ENCODE results near the gene GLOD5. TPM values are rescaled to one million over a fixed set of nuclear protein-coding genes. Genes with fewer than 3 reads are reported as not detected.
"Not testable (repeated sequence)": the region's sequence is repeated elsewhere in the genome, so short reads cannot be mapped to it uniquely, and the experiment has no call there.

GLOD5 gene
- total and polyA plus RNA-seq, 4 donors = 5.3 TPM; not detected in 3

DNA sequence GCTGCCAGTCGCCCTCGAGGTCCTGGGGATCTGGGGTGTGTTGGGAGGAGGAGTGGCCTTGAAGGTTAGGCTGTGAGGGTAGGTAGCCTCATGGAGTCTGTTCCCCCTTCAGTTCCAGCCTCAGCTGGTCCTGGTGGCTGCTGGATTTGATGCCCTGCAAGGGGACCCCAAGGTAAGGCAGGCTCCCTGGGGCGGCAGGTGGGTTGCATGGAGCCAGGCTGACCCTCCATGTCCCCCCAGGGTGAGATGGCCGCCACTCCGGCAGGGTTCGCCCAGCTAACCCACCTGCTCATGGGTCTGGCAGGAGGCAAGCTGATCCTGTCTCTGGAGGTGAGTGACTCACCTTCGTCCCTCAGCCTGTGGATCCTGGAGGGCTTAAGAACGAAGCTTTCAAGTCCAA, 53.2 kb downstream of the GLOD5 start:
- intact Hi-C loops (cut with DNase I) = no loop called here
- H3K4me3 ChIP-seq (ENCODE audit: low read length in 2 of 2) = no peak overlapping the region
- H3K36me3 ChIP-seq (ENCODE audit: control insufficient read depth in 1 of 2, insufficient read depth in 2 of 2, low read length in 1 of 2) = peaks cover 0 to 2% of the 10 kb centered on the region in 2 donors
- H3K4me1 ChIP-seq (ENCODE audit: control insufficient read depth in 1 of 2, insufficient read depth in 2 of 2, low read length in 2 of 2) = no peaks in the 10 kb centered on the region
- no peaks in the 10 kb centered on the region for H3K27me3 ChIP-seq (ENCODE audit: control insufficient read depth in 1 of 2, insufficient read depth in 2 of 2, low read length in 1 of 2)
- no peak for ATAC-seq (ENCODE audit: low FRiP score)
- 80 to 94% methylated on average over 8 of the region's 8 CpGs for WGBS, 2 donors
- no peak overlapping the region for H3K27ac ChIP-seq (ENCODE audit: low read depth in 1 of 2, low read length in 2 of 2)
- H3K9me3 ChIP-seq (ENCODE audit: control insufficient read depth, low read length) = no peaks in the 10 kb centered on the region
- DNase-seq = peak in 1 of 2 donors; percentile 51

DNA sequence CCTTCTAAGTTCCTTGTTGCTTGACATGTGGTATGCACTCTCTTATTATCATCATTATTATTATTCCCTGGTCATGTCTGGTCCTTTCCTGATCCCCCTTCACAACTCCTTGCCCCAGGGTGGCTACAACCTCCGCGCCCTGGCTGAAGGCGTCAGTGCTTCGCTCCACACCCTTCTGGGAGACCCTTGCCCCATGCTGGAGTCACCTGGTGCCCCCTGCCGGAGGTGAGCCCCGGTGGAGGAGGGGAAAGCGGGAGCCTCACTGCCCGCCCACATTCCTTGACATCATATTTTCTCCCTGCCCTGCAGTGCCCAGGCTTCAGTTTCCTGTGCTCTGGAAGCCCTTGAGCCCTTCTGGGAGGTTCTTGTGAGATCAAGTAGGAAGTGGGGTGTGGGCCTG, 53.7 kb downstream of the GLOD5 start:
- no peaks in the 10 kb centered on the region for H3K4me1 ChIP-seq (ENCODE audit: control insufficient read depth in 1 of 2, insufficient read depth in 2 of 2, low read length in 2 of 2)
- no peak overlapping the region for H3K27ac ChIP-seq (ENCODE audit: low read depth in 1 of 2, low read length in 2 of 2)
- no peak overlapping the region for H3K4me3 ChIP-seq (ENCODE audit: low read length in 2 of 2)
- H3K9me3 ChIP-seq (ENCODE audit: control insufficient read depth, low read length) = no peaks in the 10 kb centered on the region
- ATAC-seq (ENCODE audit: low FRiP score) (no peak), DNase-seq (peak in 1 of 2 donors; percentile 47)
- WGBS, 2 donors = 81 to 90% methylated on average over 8 of the region's 8 CpGs
- intact Hi-C loops (cut with DNase I) = no loop called here
- no peaks in the 10 kb centered on the region for H3K27me3 ChIP-seq (ENCODE audit: control insufficient read depth in 1 of 2, insufficient read depth in 2 of 2, low read length in 1 of 2)
- peaks cover 0 to 2% of the 10 kb centered on the region in 2 donors for H3K36me3 ChIP-seq (ENCODE audit: control insufficient read depth in 1 of 2, insufficient read depth in 2 of 2, low read length in 1 of 2)

DNA sequence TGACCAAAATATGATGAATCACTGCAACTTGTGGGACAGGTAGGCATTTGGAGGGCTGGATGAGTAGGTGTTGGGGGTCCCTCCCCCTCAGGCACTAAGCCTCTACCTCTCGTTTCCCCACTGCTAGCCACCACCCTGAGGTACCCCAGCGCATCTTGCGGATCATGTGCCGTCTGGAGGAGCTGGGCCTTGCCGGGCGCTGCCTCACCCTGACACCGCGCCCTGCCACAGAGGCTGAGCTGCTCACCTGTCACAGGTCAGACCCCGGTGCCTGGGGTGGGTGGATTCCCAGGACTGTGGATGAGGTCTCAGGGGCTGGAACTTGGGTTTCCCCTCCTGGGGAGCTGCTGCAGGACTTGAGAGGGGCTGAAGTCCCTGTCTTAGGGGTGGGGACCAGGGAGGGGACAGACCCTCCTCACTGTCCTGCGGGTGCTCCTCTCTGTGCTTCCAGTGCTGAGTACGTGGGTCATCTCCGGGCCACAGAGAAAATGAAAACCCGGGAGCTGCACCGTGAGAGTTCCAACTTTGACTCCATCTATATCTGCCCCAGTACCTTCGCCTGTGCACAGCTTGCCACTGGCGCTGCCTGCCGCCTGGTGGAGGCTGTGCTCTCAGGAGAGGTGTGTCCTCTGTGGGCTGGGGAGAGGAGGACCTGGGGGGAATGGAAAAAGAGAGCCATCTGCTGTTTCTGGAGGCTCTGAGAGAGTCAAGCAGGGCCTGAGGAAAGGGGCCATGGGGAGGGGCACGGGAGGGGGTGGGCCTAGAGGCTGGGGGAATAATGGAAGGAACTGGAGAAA, 54.7 kb downstream of the GLOD5 start:
- intact Hi-C loops (cut with DNase I) = no loop called here
- peaks cover 0 to 2% of the 10 kb centered on the region in 2 donors for H3K36me3 ChIP-seq (ENCODE audit: control insufficient read depth in 1 of 2, insufficient read depth in 2 of 2, low read length in 1 of 2)
- no peak for ATAC-seq (ENCODE audit: low FRiP score)

DNA sequence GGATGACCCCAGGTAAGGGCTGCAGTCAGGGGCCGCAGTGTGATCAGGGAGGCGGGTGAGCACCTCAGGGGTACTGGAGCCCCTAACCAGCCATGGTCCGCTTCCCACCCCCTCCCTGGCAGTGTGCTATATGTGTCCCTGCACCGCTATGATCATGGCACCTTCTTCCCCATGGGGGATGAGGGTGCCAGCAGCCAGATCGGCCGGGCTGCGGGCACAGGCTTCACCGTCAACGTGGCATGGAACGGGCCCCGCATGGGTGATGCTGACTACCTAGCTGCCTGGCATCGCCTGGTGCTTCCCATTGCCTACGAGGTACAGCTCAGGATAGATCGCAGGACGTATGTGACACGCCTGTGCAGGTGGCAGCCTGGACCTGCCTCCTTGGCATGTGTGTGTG, 56.6 kb downstream of the GLOD5 start:
- 95 to 96% methylated on average over 16 of the region's 16 CpGs for WGBS, 2 donors
- Histone ChIP-seq H3K9me3 (ENCODE audit: control insufficient read depth, low read length) (no peaks in the 10 kb centered on the region), H3K27ac (ENCODE audit: low read depth in 1 of 2, low read length in 2 of 2) (no peak overlapping the region), H3K27me3 (ENCODE audit: control insufficient read depth in 1 of 2, insufficient read depth in 2 of 2, low read length in 1 of 2) (no peaks in the 10 kb centered on the region), H3K36me3 (ENCODE audit: control insufficient read depth in 1 of 2, insufficient read depth in 2 of 2, low read length in 1 of 2) (peaks cover 0 to 2% of the 10 kb centered on the region in 2 donors), H3K4me3 (ENCODE audit: low read length in 2 of 2) (no peak overlapping the region), H3K4me1 (ENCODE audit: control insufficient read depth in 1 of 2, insufficient read depth in 2 of 2, low read length in 2 of 2) (no peaks in the 10 kb centered on the region)
- peak in 1 of 2 donors; percentile 48 for DNase-seq
- ATAC-seq (ENCODE audit: low FRiP score) = no peak
- intact Hi-C loops (cut with DNase I) = no loop called here

More for the DNA sequence above, 54.7 kb downstream of the GLOD5 start:
- DNase-seq = peak in 1 of 2 donors; percentile 50
- WGBS, 2 donors = 89 to 95% methylated on average over 18 of the region's 18 CpGs
- Histone ChIP-seq H3K27me3 (ENCODE audit: control insufficient read depth in 1 of 2, insufficient read depth in 2 of 2, low read length in 1 of 2) (no peaks in the 10 kb centered on the region), H3K4me3 (ENCODE audit: low read length in 2 of 2) (no peak overlapping the region), H3K4me1 (ENCODE audit: control insufficient read depth in 1 of 2, insufficient read depth in 2 of 2, low read length in 2 of 2) (no peaks in the 10 kb centered on the region), H3K27ac (ENCODE audit: low read depth in 1 of 2, low read length in 2 of 2) (no peak overlapping the region), H3K9me3 (ENCODE audit: control insufficient read depth, low read length) (no peaks in the 10 kb centered on the region)

DNA sequence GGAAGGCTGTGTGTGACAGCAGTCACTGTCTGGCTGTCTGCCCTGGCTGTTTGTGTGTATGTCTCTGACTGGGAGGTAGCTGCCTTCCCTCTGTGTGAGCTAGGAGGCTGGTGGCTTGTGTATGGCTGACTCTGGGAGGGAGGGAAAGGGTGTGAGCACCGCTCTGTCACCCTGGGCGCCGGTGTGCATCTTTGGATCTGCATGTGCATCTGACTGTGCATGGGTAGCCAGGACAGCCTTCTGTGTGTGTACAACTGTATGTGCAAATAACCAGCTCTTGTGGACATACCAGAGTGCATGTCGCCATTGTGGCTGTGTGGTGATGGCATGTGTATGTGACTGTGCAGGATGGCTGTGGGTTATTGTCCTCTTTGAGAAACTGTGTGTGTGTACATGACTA, 57.3 kb downstream of the GLOD5 start:
- WGBS, 2 donors = 84 to 97% methylated on average over 4 of the region's 4 CpGs

DNA sequence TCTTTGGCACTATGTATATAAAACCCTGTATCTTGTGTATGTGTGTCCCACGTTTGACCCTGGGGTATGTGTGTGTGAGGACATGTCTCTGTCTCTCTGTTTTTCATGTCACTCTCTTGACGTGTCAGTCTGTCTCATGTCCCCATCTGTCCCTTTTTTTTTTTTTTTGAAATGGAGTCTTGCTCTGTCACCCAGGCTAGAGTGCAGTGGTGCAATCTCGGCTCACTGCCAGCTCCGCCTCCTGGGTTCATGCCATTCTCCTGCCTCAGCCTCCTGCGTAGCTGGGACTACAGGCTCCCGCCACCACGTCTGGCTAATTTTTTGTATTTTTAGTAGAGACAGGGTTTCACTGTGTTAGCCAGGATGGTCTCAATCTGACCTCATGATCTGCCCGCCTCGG, 57.8 kb downstream of the GLOD5 start:
- H3K4me3 ChIP-seq (ENCODE audit: low read length in 2 of 2); H3K36me3 ChIP-seq (ENCODE audit: control insufficient read depth in 1 of 2, insufficient read depth in 2 of 2, low read length in 1 of 2); intact Hi-C loops (cut with DNase I); H3K27ac ChIP-seq (ENCODE audit: low read depth in 1 of 2, low read length in 2 of 2); ATAC-seq (ENCODE audit: low FRiP score); H3K9me3 ChIP-seq (ENCODE audit: control insufficient read depth, low read length); H3K4me1 ChIP-seq (ENCODE audit: control insufficient read depth in 1 of 2, insufficient read depth in 2 of 2, low read length in 2 of 2); H3K27me3 ChIP-seq (ENCODE audit: control insufficient read depth in 1 of 2, insufficient read depth in 2 of 2, low read length in 1 of 2): not testable (repeated sequence)
- DNase-seq = peak in 1 of 2 donors; percentile 36
- whole genome bisulfite sequencing, 2 donors = 81 to 83% methylated on average over 9 of the region's 9 CpGs

More for the DNA sequence above, 57.3 kb downstream of the GLOD5 start:
- intact Hi-C loops (cut with DNase I) = no loop called here
- Histone ChIP-seq H3K36me3 (ENCODE audit: control insufficient read depth in 1 of 2, insufficient read depth in 2 of 2, low read length in 1 of 2) (peaks cover 0 to 2% of the 10 kb centered on the region in 2 donors), H3K4me3 (ENCODE audit: low read length in 2 of 2) (no peak overlapping the region), H3K9me3 (ENCODE audit: control insufficient read depth, low read length) (no peaks in the 10 kb centered on the region), H3K27ac (ENCODE audit: low read depth in 1 of 2, low read length in 2 of 2) (no peak overlapping the region), H3K4me1 (ENCODE audit: control insufficient read depth in 1 of 2, insufficient read depth in 2 of 2, low read length in 2 of 2) (no peaks in the 10 kb centered on the region), H3K27me3 (ENCODE audit: control insufficient read depth in 1 of 2, insufficient read depth in 2 of 2, low read length in 1 of 2) (no peaks in the 10 kb centered on the region)
- no peak for ATAC-seq (ENCODE audit: low FRiP score)
- peak in 1 of 2 donors; percentile 63 for DNase-seq

DNA sequence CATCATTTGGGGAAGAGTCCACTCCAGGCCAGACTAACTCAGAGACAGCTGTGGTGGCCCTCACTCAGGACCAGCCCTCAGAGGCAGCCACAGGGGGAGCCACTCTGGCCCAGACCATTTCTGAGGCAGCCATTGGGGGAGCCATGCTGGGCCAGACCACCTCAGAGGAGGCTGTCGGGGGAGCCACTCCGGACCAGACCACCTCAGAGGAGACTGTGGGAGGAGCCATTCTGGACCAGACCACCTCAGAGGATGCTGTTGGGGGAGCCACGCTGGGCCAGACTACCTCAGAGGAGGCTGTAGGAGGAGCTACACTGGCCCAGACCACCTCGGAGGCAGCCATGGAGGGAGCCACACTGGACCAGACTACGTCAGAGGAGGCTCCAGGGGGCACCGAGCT, 61.5 kb downstream of the GLOD5 start:
- ATAC-seq (ENCODE audit: low FRiP score) (no peak), DNase-seq (peak in 1 of 2 donors; percentile 48)
- Histone ChIP-seq H3K27me3 (ENCODE audit: control insufficient read depth in 1 of 2, insufficient read depth in 2 of 2, low read length in 1 of 2) (no peaks in the 10 kb centered on the region), H3K27ac (ENCODE audit: low read depth in 1 of 2, low read length in 2 of 2) (no peak overlapping the region), H3K9me3 (ENCODE audit: control insufficient read depth, low read length) (no peaks in the 10 kb centered on the region), H3K36me3 (ENCODE audit: control insufficient read depth in 1 of 2, insufficient read depth in 2 of 2, low read length in 1 of 2) (no peaks in the 10 kb centered on the region), H3K4me1 (ENCODE audit: control insufficient read depth in 1 of 2, insufficient read depth in 2 of 2, low read length in 2 of 2) (no peaks in the 10 kb centered on the region), H3K4me3 (ENCODE audit: low read length in 2 of 2) (no peak overlapping the region)
- 72 to 78% methylated on average over 6 of the region's 6 CpGs for WGBS, 2 donors
- intact Hi-C loops (cut with DNase I) = no loop called here
